Prostate gland (tissue), 2 donors: ENCODE measurements around the gene DYSF.

Experiments used
- POLR2A ChIP-seq: fragments of 450-650 bp; IDR thresholded peaks from one replicate; pipeline ENCODE4 v1.6.1; 2016; ENCODE audit warnings: antibody characterized with exemption, mild to moderate bottlenecking
- POLR2AphosphoS5 ChIP-seq: sonication (generic); formaldehyde crosslinking; IDR thresholded peaks from one replicate; pipeline ENCODE4 v1.6.1; 2017; ENCODE audit warnings: antibody characterized with exemption
- TF ChIP-seq, protein P1 (sequence below), 4 experiments: fragments of 200-600 bp in 2 of 4; fragments of 450-650 bp in 2 of 4; sonication (generic) in 2 of 4; IDR thresholded peaks; 1 replicate in 3 of 4; 2 replicates in 1 of 4; pipeline ENCODE4 v1.5.1; 2016 to 2019; ENCODE audit warnings: antibody characterized with exemption in 4 of 4, mild to moderate bottlenecking in 2 of 4, moderate library complexity in 2 of 4

DNA sequence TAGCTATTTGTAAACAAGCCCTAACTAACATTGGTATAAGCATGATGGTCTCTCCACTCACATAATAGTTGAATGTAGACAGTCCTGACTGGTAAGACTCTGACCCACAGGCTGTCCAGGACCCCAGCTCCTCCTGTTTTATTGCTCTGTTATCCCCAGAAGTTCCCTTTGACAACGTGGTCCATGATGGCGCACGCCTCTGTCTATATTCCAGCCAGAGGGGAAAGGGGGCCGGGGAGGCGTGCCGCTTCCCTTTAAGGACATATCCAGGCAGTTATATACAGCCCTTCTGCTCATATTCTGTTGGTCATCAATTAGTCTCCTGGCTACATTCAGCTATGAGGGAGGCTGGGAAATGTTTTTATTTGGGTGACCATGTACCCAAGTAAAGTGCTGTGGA lies 6.7 kb downstream of the DYSF start:
- TF ChIP-seq, protein P1, sequence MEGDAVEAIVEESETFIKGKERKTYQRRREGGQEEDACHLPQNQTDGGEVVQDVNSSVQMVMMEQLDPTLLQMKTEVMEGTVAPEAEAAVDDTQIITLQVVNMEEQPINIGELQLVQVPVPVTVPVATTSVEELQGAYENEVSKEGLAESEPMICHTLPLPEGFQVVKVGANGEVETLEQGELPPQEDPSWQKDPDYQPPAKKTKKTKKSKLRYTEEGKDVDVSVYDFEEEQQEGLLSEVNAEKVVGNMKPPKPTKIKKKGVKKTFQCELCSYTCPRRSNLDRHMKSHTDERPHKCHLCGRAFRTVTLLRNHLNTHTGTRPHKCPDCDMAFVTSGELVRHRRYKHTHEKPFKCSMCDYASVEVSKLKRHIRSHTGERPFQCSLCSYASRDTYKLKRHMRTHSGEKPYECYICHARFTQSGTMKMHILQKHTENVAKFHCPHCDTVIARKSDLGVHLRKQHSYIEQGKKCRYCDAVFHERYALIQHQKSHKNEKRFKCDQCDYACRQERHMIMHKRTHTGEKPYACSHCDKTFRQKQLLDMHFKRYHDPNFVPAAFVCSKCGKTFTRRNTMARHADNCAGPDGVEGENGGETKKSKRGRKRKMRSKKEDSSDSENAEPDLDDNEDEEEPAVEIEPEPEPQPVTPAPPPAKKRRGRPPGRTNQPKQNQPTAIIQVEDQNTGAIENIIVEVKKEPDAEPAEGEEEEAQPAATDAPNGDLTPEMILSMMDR (IDR thresholded peaks at IDR 0.05), result no peak
- TF ChIP-seq POLR2A (no peak), POLR2AphosphoS5 (no peak)
